Measurements from ENCODE around the gene LMO4. TPM values are rescaled to one million over a fixed set of nuclear protein-coding genes. Genes with fewer than 3 reads are reported as not detected.
A peak's percentile ranks its signal among the peaks of the same experiment; 100 is the strongest.

Gene LMO4
- total and polyA plus RNA-seq, 2 of the 13 experiments (the other 11 are each of a cell fraction or from before 2014, with no cell fraction given): 19.3 to 49.9 TPM

- TF ChIP-seq HIVEP1 (CRISPR knock-in tag; IDR thresholded peaks at IDR 0.05) (no peak), CCAR2 (optimal IDR thresholded peaks at IDR 0.05; ENCODE audit: low read depth, low read length) (no peak), ZNF33B (CRISPR knock-in tag; IDR thresholded peaks at IDR 0.05) (no peak), E2F5 (CRISPR knock-in tag; conservative IDR thresholded peaks at IDR 0.05) (no peak), NFIB (CRISPR knock-in tag; IDR thresholded peaks at IDR 0.05; ENCODE audit: borderline replicate concordance) (no peak), FOXP1 (IDR thresholded peaks at IDR 0.05) (no peak), FOXP1 (CRISPR knock-in tag; IDR thresholded peaks at IDR 0.05) (no peak), ZNF432 (CRISPR knock-in tag; IDR thresholded peaks at IDR 0.05; ENCODE audit: borderline replicate concordance) (no peak), THRA (CRISPR knock-in tag; IDR thresholded peaks at IDR 0.05; ENCODE audit: borderline replicate concordance) (no peak), RFXAP (CRISPR knock-in tag; IDR thresholded peaks at IDR 0.05; ENCODE audit: borderline replicate concordance) (no peak), SP5 (CRISPR knock-in tag; IDR thresholded peaks at IDR 0.05; ENCODE audit: borderline replicate concordance, low read depth) (no peak), PITX1 (CRISPR knock-in tag; IDR thresholded peaks at IDR 0.05) (0 out of 2 replicates have a peak, but pooled peaks have one; percentile 36), ZNF569 (CRISPR knock-in tag; IDR thresholded peaks at IDR 0.05; ENCODE audit: borderline replicate concordance) (no peak), POLR2AphosphoS5 (IDR thresholded peaks at IDR 0.05; ENCODE audit: low read depth, low read length) (no peak), ZNF792 (CRISPR knock-in tag; IDR thresholded peaks at IDR 0.05) (no peak; the same call in 1 of the 2 replicates), ZNF441 (CRISPR knock-in tag; IDR thresholded peaks at IDR 0.05; ENCODE audit: borderline replicate concordance) (no peak), EZH2 (conservative IDR thresholded peaks at IDR 0.05; ENCODE audit: low read depth, low read length) (0 out of 2 replicates have a peak, but pooled peaks have one; percentile 58)
Measured at GRCh38 chr1:87327376-87328271, 1.1 kb upstream of the LMO4 start (continued).
